Astrocyte (in vitro differentiated cells and primary cell): ENCODE data around the gene PRKACA.

Experiments
- CTCF ChIP-seq: IDR thresholded peaks from 2 replicates; pipeline ENCODE4 v1.5.1; 2011; ENCODE audit warnings: low read depth, mild to moderate bottlenecking, inconsistent platforms, low read length, moderate library complexity; ENCODE audit not compliant: insufficient read depth
- EZH2 ChIP-seq: IDR thresholded peaks from 2 replicates; pipeline ENCODE4 v1.6.1; 2012; ENCODE audit warnings: mild to moderate bottlenecking, low read length, inconsistent platforms; ENCODE audit not compliant: insufficient read depth

- no peak for TF ChIP-seq CTCF
- TF ChIP-seq EZH2, result no peak
Observed at GRCh38 chr19:14166999-14167575, 49.5 kb upstream of the PRKACA start.
